GM12872 (cell line): ENCODE results near the gene SIT1.

Source experiments
- CTCF ChIP-seq: IDR thresholded peaks from 3 replicates; pipeline ENCODE4 v1.5.1; 2011; ENCODE audit warnings: low read depth, mild to moderate bottlenecking, low read length, moderate library complexity; ENCODE audit not compliant: insufficient read depth

The SIT1 gene

DNA sequence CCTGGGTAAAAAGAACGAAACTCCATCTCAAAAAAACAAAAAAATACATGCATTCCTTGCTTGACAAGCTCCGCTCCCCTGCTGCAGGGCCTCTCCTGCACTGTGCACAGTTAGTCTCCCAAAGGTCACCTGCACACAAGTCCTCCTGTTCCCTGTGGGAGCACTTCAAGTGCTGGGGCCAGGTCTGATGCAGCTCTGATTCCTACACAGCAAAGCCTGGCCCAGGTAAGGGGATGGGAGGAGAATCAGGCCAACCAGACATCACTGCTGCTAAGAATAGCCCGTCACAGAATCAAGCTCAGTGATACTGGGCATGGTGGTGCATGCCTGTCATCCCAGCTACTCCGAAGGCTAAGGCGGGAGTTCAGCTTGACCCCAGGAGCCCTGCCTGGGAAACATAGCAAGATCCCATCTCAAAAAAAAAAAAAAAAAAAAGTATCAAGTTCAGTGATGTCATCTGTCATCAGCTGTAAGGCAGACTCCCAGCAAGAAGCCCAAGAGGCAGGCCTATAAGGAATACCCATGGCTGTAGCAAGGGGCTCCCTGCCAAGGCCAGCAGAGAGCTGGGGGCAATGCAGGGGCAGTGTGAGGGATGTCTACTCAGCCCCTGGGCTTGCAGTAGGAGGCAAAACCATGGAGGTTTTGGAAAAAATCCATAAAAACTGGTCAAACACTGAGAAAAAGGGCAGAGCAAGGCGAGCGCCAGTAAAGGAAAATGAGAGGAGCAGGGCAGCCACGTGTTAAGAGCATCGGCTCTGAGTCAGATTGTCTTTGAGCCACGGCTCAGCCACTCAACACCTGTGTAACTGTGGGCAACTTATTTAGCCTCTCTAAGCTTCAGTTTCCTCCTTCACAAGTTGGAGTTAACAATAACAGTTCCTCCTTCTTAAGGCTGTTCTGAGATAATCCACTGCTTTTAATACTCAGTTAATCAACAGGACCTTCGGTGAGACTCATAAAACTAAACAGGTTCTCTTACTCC, 35.8 kb upstream of the SIT1 start:
- no peak for TF ChIP-seq CTCF

GRCh38 chr9:35685506-35685905, 34.8 kb upstream of the SIT1 start:
- TF ChIP-seq CTCF = no peak

GRCh38 chr9:35684921-35685320, 34.2 kb upstream of the SIT1 start:
- TF ChIP-seq CTCF = no peak

DNA sequence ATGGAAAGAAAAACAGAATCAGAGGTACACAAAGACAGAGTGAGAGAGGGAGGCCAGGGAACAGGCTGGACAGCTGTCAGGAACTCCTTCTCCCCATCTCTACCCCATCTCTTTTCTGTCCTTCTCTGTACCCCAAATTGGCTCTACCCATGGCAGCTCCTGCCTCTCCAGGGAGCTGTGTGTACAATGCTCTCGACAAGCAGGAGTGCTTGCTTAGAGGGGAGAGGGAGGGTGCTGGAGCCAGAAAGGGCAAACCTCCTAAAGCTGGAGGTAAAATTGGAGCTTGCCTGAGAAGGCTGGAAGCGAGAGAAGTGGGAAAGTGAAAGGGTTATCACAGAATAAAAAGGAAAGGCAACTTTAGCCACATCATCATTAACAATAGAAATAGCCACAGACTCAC, 32.6 kb upstream of the SIT1 start:
- TF ChIP-seq CTCF = no peak

DNA sequence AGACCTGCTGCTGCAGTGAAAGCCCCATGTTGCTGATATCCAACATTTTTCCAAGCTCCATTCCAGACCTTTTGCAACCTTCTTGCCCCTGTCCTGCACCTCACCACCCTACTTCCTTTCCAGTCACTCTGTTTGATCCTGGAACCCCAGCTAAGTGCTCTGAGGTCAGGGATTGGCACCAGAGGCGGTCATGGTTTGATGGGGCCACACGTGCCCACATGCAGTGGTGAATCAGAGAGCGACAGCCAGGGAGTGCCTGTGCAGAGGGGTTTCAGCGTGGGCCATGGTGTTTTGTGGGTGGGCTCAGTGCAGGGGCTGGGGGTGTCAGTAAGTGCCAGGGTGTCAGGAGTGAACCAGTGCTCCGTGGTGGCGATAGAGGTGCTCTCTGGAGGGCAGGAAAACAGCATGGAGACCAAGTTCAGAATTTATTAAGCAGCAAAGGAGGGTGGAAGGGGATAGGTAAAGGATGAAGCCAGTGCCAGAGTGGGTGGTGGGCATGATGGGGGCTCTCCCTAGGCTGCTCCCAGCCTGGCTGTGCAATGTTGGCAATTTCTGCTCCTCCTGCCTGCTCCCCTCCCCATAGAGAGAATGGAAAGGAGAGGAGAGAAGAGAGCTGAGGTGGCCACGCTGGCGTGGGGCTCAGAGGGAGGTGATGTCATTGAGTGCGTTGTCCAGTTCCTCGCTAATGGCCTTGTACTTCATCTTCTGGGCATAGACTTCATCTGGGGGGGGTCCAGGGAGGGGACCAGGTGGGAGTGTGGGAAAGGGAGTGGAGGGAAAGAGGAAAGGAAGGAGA, 32.0 kb upstream of the SIT1 start:
- TF ChIP-seq CTCF = no peak

GRCh38 chr9:35682051-35682450, 31.3 kb upstream of the SIT1 start:
- TF ChIP-seq CTCF = no peak

GRCh38 chr9:35681341-35682002, 30.7 kb upstream of the SIT1 start:
- TF ChIP-seq CTCF = no peak
